Stimulated activated CD4-positive, alpha-beta T cell treated with anti-CD3 and anti-CD28 coated beads, Interleukin-2, amount 100 ng/mL, for 48 hours (primary cell): ENCODE data around the gene ZNG1B.
"Not testable (repeated sequence)": the region's sequence is repeated elsewhere in the genome, so short reads cannot be mapped to it uniquely, and the experiment has no call there.

Experiments
- DNase-seq, 2 donors: peaks; one replicate each; pipeline ENCODE4 v3.0.0-alpha.2; 2020

ZNG1B gene

DNA sequence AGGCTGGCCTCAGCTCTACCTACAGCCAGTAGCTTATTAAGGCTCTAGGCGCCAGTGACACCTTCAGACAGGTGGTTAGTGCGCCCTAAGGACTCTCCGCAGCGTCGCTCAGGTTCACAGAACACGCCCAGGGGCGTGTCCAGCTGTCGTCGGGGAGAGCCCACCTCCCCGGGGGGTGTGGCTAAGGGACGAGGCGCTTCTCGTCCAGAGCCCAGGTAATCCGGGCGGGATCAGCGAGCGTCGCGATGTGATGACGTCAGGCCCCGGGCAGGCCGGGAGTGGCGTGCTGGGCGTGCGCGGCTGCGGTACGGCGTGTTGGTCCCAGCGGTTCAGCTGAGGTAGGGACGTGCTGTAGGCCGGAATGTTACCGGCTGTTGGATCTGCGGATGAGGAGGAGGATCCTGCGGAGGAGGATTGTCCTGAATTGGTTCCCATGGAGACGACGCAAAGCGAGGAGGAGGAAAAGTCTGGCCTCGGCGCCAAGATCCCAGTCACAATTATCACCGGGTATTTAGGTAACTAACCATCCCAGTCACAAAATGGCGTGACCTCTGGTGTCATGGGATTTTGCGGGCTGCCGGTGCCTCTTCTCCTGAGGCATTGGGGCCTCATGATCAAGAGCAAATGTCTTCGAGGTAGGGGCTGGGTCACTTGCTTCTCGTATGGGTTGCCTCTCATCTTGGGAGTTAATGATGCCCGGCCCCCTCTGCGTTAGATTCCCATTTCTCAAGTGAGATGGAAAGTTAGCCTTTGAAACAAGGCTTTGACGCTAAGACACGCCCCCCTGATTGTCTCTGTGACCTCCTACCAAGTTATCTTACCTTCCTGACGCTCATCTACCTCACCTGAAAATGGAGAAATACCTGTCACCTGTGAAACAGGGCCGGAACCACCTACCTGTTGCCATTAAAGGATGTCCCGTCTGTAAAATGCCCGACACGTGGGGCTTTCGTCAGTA lies at the start of gene ZNG1B:
Gene ZNG1B, plus strand, starts transcription at position 184 of the 958 bp plus-strand sequence. Its CDS starts 178 bp downstream, at position 362.
- peak; percentile 54 to 56 for DNase-seq

DNA sequence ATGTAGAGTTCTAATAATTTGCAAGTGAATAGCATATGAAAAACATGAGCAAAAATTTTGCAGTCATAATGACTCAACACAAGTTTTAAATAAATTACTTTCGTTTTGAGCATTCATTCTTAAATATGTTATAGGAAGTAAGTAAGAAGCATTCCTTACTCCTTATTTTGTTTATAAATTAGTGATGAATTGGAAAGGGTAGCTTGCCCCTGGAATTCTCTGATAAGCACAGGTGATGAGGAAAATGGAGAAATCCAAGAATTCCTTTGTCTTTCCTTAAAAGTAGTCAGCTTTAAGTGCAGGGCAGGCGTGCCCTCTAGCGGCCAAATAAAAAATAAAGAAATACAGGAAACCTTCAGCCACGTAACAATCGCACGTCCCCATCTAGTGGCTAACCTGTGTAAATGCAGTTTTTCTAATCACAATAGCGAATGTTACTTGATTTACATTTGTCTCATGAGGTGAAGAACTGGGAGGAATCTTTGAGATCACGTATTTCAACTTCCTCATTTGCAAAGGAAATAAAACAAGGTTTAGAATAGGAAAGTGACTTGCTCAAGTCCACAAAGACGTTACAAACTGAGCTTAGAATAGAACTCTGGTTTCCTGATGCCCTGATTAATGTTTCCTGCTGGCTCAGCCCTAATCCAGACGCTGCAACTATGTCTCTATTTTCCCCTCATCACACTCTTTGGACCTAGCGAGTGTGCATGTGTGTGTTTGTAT lies 47.2 kb upstream of the ZNG1B start:
- DNase-seq = peak; percentile 31 to 43

GRCh38 chr2:113391073-113391472 lies 46.4 kb upstream of the ZNG1B start:
- DNase-seq = no peak

DNA sequence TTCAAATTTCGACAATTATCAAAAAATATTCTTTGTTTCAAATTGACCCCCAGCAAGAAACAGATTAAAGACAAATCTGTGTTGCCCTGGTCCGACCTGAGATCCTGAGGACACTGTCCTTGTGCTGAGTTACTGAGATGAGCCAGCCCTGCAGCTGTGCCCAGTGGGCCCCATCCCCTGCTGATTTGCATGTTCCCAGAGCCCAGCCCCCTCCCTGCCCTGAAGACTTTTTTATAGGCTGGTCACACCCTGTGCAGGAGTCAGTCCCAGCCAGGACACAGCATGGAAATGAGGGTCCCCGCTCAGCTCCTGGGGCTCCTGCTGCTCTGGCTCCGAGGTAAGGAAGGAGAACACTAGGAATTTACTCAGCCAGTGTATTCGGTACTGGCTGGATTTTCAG lies 31.4 kb upstream of the ZNG1B start:
- no peak for DNase-seq

- DNase-seq = no peak
Measured at GRCh38 chr2:113407446-113408099, 29.9 kb upstream of the ZNG1B start.

DNA sequence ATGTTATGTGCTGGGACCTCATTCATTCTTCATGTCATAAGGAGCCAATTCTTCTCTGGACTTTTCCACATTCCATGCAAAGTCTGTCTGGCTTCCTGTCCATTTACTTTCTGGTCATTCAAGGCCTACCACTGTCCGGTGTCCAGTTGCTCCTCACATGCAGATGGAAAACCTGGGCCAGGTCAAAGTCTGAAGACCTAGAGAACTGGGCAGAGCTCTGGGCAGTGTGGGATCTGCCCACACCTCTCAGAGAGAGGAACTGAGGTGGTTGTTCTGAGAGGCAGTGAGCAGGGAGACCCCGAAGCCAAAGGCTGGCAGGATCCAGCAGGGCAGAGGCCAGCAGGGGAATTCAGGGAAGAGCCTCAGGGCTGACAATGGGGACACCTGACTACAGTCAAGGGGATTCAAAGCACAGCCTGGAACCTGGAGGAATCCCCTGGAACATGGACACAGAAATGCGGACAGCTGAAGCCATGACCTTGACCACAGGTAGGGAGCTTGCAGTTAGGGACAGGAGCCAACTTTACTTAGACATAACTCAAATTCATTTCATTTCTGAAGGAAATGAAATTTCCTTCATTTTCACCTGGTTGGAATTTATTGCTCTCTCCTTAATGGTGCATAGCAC lies 25.7 kb upstream of the ZNG1B start:
- DNase-seq = not testable (repeated sequence)

GRCh38 chr2:113412774-113413173 lies 24.7 kb upstream of the ZNG1B start:
- DNase-seq = not testable (repeated sequence)

DNA sequence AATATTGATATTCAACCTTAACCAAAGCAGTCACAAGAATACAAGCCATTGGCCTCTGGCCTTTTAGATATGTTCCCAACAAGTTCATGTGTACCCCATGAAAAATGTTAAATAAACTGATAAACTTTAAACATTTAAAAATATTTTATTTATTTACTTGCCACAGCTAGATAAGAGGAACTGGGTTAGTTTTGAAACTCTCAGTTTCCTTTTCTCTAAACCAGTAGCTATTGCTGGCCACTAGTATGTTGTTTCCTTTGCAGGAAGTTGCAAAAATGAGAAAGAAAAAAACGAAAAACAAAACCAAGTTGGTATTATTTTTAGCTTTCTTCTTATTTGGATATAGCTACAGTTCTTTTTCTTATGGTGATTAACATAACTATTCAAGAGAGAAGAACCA lies 5.7 kb upstream of the ZNG1B start:
- DNase-seq = not testable (repeated sequence)

- not testable (repeated sequence) for DNase-seq
Measured at GRCh38 chr2:113433468-113433867, 4.0 kb upstream of the ZNG1B start.

GRCh38 chr2:113465770-113466169 lies 28.3 kb downstream of the ZNG1B start:
- DNase-seq = not testable (repeated sequence)

DNA sequence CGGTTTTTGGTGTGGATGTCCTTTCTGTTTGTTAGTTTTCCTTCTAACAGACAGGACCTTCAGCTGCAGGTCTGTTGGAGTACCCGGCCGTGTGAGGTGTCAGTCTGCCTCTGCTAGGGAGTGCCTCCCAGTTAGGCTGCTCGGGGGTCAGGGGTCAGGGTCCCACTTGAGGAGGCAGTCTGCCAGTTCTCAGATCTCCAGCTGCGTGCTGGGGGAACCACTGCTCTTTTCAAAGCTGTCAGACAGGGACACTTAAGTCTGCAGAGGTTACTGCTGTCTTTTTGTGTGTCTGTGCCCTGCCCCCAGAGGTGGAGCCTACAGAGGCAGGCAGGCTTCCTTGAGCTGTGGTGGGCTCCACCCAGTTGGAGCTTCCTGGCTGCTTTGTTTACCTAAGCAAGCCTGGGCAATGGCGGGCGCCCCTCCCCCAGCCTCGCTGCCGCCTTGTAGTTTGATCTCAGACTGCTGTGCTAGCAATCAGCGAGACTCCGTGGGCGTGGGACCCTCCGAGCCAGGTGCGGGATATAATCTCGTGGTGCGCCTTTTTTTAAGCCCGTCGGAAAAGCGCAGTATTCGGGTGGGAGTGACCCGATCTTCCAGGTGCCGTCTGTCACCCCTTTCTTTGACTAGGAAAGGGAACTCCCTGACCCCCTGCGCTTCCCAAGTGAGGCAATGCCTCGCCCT lies 39.3 kb downstream of the ZNG1B start:
- DNase-seq = not testable (repeated sequence)

GRCh38 chr2:113496527-113496926 lies 59.0 kb downstream of the ZNG1B start:
- DNase-seq = not testable (repeated sequence)

DNA sequence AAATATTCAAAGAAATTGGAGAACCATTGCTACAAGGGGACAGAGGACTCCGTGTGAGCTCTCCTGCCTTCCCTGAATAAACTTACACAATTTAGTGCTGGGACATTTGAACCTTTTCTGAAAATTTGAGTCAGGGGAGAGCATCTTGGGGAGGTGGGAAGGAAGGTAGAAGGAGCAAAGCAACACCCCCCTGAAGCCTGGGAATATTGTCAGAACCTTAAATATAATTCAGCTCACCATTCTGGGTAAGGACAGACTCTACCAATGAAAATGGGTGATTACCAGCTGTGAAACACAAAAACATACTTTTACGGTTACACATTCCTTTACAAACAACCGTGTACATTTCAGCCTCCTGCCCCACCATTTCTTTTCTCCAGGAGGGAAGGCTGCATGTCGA lies 60.9 kb downstream of the ZNG1B start, which contains the start of gene FOXD4L1:
Gene FOXD4L1, plus strand, starts transcription at position 301 of the 400 bp plus-strand sequence. CDS start 592 bp downstream, outside the sequence.
- not testable (repeated sequence) for DNase-seq

DNA sequence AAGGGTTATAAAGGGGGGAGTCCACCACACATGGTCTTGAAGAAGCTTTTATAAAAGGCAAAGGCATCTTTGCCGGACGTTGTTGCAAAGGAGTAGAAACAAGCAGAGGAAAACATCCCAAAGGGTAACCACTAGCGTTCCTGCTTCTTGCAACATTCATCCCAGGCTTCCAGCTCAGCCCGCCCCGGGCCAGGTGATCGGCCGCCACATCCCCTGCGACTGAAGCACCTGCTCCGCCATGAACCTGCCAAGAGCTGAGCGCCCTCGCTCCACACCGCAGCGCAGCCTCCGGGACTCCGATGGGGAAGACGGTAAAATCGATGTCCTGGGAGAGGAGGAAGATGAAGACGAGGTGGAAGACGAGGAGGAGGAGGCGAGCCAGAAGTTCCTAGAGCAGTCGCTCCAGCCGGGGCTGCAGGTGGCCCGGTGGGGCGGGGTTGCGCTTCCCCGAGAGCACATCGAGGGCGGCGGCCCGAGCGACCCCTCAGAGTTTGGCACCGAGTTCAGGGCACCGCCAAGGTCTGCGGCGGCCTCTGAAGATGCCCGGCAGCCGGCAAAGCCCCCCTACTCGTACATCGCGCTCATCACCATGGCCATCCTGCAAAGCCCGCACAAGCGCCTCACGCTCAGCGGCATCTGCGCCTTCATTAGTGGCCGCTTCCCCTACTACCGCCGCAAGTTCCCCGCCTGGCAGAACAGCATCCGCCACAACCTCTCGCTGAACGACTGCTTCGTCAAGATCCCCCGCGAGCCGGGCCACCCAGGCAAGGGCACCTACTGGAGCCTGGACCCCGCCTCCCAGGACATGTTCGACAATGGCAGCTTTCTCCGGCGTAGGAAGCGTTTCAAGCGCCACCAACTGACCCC lies 61.8 kb downstream of the ZNG1B start:
- not testable (repeated sequence) for DNase-seq

- DNase-seq = not testable (repeated sequence)
Measured at GRCh38 chr2:113499886-113500722, 62.6 kb downstream of the ZNG1B start.

DNA sequence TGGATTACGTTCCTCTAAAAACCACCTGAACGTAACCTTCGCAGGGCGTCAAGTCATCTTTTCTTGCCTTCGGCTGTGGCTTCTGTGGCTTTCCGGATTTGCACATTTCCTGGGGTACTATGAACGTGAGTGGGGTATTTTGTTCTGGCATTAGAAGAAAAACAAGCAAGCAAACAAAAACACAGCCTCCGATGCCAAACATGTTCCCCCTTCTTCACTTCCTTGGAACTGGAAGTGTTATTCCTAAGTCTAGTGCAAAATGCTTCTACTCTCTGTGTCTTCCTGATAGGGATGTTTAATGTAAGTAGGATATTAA lies 63.2 kb downstream of the ZNG1B start:
- DNase-seq = not testable (repeated sequence)

DNA sequence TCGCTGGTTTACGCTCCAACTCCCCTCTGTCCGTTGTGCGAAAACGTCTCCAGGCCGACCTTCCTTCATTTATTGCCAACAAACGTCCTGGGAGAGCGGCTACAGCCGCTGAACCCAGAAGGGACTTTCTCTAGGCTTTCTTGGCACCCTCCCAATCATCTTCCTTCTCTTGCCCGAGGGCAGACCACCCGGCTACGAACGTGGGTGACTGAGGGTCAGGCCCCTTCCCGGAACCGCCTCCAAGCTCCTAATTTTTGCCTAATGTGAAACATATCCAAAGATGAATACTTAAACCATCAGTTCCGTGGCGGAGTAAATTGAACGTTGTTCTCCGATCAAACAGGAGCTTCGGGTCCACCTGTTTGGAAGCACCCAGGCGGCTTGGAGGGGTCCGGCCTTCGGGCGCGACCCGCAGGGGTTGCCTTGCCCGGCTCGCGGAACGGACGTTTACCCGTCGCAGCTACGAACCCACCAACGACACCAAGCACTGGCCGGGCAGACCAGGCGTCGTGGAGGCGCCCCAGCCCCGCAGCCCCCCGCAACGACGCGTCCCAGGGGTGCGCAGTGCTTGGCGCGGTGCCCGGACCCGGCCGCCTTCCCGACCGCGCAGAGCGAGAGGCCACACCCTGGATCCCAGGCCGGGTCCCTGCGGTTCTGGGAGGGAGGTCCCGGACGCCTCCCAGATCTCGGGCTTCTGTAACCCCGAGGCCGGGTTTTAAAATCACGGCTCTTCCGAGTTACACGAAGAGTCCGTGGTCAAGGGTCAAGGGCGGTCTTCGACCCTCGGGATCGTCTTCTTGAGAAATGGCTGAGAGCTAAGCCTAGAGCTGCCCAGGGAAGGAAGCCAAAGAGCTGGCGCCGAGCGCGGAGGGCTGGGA lies 65.0 kb downstream of the ZNG1B start:
- DNase-seq = not testable (repeated sequence)

DNA sequence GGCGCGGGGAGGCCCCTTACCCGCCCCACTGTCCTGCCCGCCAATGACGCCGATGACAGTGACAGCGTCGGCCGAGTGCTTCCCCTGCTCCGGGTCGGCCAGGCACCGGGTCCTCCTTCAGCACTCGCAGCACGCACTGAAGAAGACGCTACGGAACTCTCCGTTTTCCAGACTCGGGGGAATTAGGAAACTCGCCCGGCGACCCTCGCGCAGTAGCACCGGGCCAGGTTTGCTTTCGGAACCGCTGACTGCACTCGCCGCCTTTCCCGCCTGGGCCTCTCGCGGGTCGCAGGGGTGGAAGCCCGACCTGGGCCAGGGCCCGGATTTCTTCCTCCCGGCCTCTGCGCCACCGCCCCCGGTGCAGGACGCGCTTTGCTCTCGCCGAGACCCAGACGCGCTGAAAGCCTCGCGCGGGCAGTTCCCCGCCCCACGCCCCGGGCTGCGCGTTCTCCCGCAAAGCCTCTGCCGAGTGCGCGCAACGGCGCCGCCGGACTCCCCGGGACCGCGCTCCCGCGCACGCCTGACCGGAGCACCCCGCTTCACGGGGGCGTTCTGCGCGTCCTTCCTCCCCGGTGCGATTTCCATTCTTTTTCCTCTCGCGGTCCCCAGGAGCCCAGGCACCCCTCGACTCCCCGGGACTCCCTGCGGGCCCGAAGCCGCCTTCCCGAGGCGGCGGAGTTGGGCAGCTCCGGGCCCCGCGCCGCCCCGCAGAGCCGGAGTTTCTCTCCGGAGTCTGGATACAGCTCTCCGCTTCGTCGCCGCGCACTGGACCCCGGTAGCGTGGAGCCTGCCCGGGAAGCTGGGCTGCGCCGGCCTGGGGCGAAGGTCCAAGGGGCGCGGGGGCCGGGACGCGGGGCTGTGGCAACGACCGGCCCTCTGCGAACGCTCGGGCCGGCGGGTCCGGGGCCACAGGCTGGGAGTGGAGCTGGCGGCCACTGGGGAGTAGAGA lies 65.9 kb downstream of the ZNG1B start:
- not testable (repeated sequence) for DNase-seq
